HG03139 (cell line): Measurements from ENCODE around the gene MCIDAS.
A peak's percentile ranks its signal among the peaks of the same experiment; 100 is the strongest.

Experiments
- ATAC-seq: cut with Tn5 transposase; IDR thresholded peaks from one replicate; pipeline ENCODE4 v1.9.1; 2021; ENCODE audit not compliant: unreplicated experiment

Gene MCIDAS

DNA sequence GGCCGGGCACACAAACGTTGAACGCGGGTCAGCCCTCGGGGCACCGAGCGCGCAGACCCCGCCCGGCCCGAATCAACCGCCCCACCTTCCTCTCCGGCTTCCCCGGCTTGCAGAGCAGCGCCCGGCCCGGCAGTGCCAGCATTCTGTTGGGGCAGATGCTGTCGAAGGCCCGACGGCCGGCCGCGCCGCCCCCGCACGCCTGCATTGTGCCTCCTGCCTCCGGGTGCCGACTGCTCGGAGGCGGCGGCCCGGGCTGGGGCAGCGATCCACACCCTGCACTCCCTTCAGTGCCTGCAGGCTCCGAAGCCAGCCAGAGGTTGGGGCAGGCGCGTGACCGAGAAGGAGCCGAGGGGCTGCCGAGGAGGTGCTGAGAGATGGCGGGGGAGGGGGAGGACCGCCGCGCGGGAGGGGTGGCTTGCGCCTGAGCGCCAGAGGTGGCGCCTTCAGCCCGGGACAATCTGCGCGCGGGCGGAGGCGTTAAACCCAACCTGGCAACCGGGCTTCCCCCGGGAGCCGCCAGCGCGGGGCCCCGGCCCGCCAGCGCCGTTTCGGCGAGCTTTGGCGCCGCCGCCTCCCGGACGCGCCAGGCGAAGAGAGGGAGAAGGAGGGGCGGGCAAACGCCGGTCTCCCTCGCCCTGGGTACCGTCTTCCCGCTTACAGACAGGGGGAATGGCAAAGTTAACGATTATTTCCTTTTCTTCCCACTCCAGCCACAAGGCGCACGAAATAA lies at the start of gene MCIDAS:
TSS of gene MCIDAS (minus strand) at position 382 of the 730 bp plus-strand sequence. CDS start at position 205, 177 bp downstream.
- peak; percentile 32 for ATAC-seq

DNA sequence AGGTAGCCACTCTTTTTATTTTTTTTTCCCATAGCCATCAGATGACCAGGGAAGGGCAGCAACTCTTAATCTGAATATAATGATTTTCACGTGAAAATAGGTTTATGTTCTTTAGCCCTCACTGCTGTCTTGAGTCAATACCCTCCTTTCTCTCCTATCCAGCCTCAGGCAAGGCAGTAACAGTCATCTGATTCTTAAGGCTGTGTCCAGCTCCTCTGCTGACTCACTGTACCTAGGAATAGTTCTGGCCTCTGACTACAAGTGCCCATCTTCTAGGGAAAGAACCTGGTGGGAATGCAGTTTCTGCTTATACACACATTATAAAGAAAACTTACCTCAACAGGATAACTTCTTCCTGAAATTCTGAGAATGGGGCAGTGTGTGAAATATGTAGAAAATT lies 49.7 kb upstream of the MCIDAS start:
- no peak for ATAC-seq

GRCh38 chr5:55258339-55258738 lies 31.2 kb upstream of the MCIDAS start:
- ATAC-seq = no peak

- ATAC-seq = no peak
These were observed 27.7 kb upstream of the MCIDAS start for GRCh38 chr5:55254802-55255201.

GRCh38 chr5:55250064-55250463 lies 22.9 kb upstream of the MCIDAS start:
- ATAC-seq = no peak

DNA sequence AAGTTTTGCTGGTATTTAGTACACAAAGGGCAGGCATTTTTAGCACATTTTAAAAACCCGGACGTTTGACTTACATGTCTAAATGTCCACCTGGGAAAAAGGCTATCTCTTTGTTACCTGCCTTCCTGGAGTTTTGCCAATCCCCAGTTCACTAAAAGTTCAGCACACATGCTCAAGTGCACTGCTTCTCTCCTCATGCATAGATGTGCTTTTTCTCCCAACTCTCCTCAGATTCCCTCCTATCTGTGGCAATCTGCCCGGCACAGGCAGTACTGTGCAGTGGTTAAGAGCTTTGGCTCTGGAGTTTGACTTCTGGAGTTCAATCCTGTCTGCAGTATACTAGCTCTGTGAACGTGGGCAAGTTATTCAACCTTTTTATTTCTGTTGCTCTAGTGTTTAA lies 14.6 kb upstream of the MCIDAS start:
- no peak for ATAC-seq

- ATAC-seq = no peak
These were observed 9.7 kb upstream of the MCIDAS start for GRCh38 chr5:55236800-55237199.

- no peak for ATAC-seq
These were observed 7.1 kb upstream of the MCIDAS start for GRCh38 chr5:55234121-55234700.

DNA sequence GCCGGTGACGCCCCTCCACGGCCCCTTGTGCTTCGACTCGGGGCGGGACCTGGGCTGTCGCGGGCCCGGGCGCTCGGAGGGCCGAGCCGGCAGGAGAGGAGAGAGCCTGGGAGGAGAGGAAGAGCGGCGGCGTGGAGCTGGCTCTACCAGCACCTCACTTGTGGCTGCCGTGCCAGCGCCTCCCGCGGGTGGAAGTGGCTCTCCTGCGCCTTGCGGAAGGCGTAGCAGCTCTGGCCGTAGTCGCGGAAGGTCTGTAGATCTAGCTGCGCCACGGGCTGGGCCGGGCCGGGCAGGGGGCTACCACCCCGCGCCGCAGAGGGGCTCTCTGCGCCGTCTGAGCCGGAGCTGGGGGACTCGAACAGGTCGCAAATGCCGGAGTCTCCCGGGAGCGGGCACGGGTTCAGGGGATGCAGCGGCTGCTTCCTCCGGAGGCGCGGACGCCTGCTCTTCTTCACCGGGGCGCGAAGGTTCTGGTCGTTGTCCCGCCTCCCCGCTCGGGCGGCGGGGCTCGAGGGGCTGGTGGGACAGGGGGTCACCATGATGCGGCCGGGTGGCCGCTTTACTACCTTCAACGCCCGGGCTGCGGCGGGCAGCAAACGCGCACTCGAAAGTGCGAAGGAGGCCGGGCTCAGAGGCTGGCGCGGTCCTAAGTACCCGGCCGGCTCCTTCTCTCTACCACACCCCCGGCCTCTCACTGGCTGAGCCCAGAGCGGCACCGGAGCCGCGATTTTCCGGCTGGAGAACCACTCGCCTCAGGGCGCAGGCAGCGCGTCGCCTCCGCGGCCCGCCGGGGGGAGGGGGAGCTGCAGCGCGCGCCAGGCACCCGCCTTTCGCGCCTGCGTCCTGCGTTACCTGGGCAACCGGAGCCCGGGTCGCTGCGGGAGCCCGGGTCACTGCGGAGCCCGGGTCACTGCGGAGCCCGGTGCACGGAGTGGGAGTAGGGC lies 6.1 kb upstream of the MCIDAS start, which contains the start of gene CCNO:
TSS of gene CCNO (minus strand) at position 624 of the 944 bp plus-strand sequence. CDS start at position 539, 85 bp downstream.
- no peak for ATAC-seq

DNA sequence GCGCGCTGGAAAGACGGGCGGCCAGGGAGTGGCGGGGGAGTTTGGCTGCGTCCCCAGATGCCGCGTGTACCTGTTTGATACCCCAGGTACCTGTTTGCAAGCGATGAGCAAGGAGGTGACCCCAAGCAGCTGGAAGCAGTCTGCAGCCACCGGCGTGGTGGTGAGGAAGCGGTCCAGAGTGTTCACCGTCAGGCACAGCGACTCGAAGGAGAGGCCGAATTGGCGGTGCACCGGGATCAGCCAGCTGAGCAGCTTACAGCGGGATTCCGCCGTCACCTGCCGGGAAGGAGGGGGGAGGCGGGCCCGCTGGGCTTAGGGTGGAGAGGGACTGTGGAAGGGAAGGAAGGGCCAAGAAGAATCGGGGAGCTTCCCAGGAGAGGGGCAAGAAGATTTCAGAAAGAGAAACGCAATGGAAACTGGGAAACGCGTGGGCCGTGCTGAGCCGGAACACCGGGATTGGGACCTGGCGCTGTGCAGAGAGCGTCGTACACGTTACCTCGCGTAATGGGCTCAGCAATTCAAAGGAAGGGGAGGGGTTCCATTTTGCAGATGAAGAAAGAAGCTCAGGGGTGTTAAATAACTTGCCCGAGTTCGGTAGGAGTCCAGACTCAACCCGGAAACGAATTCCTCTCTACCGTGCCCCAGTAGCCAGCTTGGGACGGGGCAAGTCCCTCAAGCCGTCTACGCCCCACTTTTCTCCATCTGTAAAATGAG lies 5.3 kb upstream of the MCIDAS start:
- ATAC-seq = no peak

DNA sequence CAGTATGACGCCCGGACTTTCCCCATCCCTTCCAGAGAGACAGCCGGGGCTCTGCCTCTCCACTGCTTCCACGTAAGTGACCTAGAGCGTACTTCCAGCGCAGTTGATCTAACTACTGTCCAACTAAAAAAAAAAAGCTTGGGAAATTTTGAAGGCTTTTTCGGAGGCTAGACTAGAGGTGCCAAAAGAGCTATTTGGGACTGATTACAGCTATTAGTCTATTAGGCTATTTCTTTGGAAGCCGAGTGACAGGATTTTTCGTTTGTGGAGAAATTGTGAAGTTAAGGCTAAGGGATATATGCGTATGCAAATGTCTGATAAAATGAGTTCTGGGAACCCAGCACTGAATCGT lies 4.8 kb upstream of the MCIDAS start:
- no peak for ATAC-seq

GRCh38 chr5:55231029-55231918 lies 4.2 kb upstream of the MCIDAS start:
- no peak for ATAC-seq

DNA sequence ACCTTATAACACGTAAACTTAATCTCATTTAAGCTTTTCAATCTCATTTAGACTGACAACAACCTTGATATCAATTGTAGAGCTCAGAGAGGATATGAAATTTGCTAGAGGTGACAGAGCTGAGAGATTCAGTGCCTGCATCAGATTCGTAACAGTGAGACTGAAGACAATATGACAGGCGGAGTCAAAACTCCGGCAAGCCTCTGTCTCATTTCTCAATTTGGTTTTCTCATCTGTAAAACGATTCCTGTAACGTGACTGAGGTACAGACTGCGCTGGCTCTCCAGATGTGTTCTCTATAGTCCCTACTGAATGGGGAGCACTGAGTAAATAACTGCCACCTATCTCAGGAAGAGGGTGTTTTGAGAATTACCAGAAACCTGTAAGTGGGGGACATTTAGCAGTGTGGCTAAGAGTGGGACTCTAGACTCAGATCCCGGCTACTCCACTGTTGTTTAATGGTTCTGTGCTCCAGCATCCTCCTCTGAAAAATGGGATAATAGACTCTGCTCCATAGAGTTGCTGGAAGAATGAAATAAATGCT lies 3.0 kb upstream of the MCIDAS start:
- no peak for ATAC-seq

DNA sequence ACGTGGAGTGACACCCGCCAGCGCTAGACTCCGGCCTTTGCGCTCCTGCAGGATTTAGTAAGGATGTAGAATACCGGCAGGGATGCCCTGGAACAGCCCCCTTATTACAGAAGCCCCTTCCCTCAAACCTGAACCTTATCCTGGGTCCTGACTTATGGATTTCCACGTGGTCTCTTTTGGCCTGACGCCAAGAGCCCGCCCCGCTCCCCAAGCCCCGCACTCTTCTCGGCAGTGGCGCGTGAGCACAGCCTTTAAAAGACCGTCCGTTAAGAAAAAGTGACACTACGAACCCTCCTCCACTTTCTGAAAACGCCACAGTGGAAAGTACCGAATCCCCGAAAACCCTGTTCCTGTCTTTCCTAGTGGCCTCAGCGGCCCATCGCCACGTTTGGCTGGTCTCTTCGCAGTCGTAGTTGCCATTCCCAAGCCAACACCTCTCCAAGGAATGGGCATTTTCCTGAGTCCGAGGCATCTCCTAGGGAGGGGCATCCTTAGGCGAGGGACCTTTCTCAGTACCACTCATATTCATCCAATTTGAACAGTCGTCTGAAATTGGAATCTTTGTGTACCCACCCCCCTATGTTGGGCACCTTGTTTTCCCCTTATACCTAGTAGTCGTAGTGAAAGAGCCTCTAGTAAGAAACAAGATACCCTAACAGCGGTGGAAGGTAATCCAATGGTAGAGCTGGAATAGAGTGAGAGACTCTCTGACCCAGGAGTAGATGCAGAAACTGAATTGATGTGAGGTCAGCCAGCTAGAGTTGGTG lies 732 bp upstream of the MCIDAS start:
- ATAC-seq = no peak

- peak; percentile 54 for ATAC-seq
These were observed 835 bp downstream of the MCIDAS start for GRCh38 chr5:55226027-55226933.

- no peak for ATAC-seq
These were observed 1.8 kb downstream of the MCIDAS start for GRCh38 chr5:55225346-55225745.

GRCh38 chr5:55223812-55224240 lies 3.3 kb downstream of the MCIDAS start:
- no peak for ATAC-seq
